Aorta (tissue), 4 donors: ENCODE data around the gene COX6A1. TPM values are rescaled to one million over a fixed set of nuclear protein-coding genes. Genes with fewer than 3 reads are reported as not detected.

Source experiments
- polyA plus RNA-seq, 2 donors: library from polyadenylated mRNA; stranded (reverse); fragments of 200-250 nt; gene quantifications; one replicate each; pipeline ENCODE4 v1.2.3, GENCODE V29; 2013
- total RNA-seq, 2 donors: library from RNA; stranded (reverse); fragmentation: NEBNext Ultra II Directional; extraction: Animal tissue kit (Norgen Biotek cat#: 25700); gene quantifications; one replicate each; pipeline ENCODE4 v1.2.1, GENCODE V29; 2021
- donor health status: healthy with polysubstance abuse.
- donor health status: Bipolar disorder and iron deficiency.
- donor health status: DM: no; HTN: no; CAD: no.
- donor health status: DM: yes; HTN: yes; CAD: no.

The COX6A1 gene
- total and polyA plus RNA-seq, 4 donors = 176 to 498 (median 300) TPM

Other genes starting within 250 kb of the COX6A1 start
- 10 to 100 TPM; 75.1 to 89.8 TPM for gene GCN1, start 243.4 kb upstream of the COX6A1 start, total RNA-seq
- 10 to 100 TPM in 1 of 2 donors, 1 to 10 TPM in 1; 6.4 to 22.1 TPM for gene GCN1, start 243.4 kb upstream of the COX6A1 start, polyA plus RNA-seq
- 1,000 to 10,000 TPM; 1,136 to 1,236 TPM for gene RPLP0, start 237.0 kb upstream of the COX6A1 start, total RNA-seq
- 1,000 to 10,000 TPM; 2,250 to 2,543 TPM for gene RPLP0, start 237.0 kb upstream of the COX6A1 start, polyA plus RNA-seq
- 100 to 1,000 TPM; 111 to 138 TPM for gene PXN, start 172.4 kb upstream of the COX6A1 start, total RNA-seq
- gene PXN, start 172.4 kb upstream of the COX6A1 start, polyA plus RNA-seq = 10 to 100 TPM; 31.3 to 79.9 TPM
- gene RNU4-2, start 146.2 kb upstream of the COX6A1 start, total RNA-seq = over 10,000 TPM; 15,052 to 24,410 TPM
- not detected for gene RNU4-2, start 146.2 kb upstream of the COX6A1 start, polyA plus RNA-seq
- gene RNU4-1, start 144.9 kb upstream of the COX6A1 start, total RNA-seq = 1,000 to 10,000 TPM; 1,718 to 2,225 TPM
- not detected for gene RNU4-1, start 144.9 kb upstream of the COX6A1 start, polyA plus RNA-seq
- gene SIRT4, start 135.8 kb upstream of the COX6A1 start, total RNA-seq = 1 to 10 TPM in 1 of 2 donors, under 1 TPM in 1; 0.39 to 1.6 TPM
- gene SIRT4, start 135.8 kb upstream of the COX6A1 start, polyA plus RNA-seq = 1 to 10 TPM; 1.8 to 2.5 TPM
- 1 to 10 TPM in 1 of 2 donors, under 1 TPM in 1; 0.91 to 1.2 TPM for gene PLA2G1B, start 110.3 kb upstream of the COX6A1 start, total RNA-seq
- gene PLA2G1B, start 110.3 kb upstream of the COX6A1 start, polyA plus RNA-seq = 1 to 10 TPM; 2.0 to 3.9 TPM
- gene MSI1, start 68.9 kb upstream of the COX6A1 start, total RNA-seq = 1 to 10 TPM in 1 of 2 donors, under 1 TPM in 1; 0.32 to 1.3 TPM
- under 1 TPM in 1 of 2 donors, not detected in 1; 0.75 TPM for gene MSI1, start 68.9 kb upstream of the COX6A1 start, polyA plus RNA-seq
- gene TRIAP1, start 8.3 kb downstream of the COX6A1 start, total RNA-seq = 10 to 100 TPM; 13.0 to 14.1 TPM
- 10 to 100 TPM; 19.7 to 43.1 TPM for gene TRIAP1, start 8.3 kb downstream of the COX6A1 start, polyA plus RNA-seq
- 10 to 100 TPM; 22.1 to 24.5 TPM for gene GATC, start 8.3 kb downstream of the COX6A1 start, total RNA-seq
- 10 to 100 TPM in 1 of 2 donors, 1 to 10 TPM in 1; 9.8 to 11.5 TPM for gene GATC, start 8.3 kb downstream of the COX6A1 start, polyA plus RNA-seq
- 10 to 100 TPM; 91.2 to 96.6 TPM for gene SRSF9, start 31.6 kb downstream of the COX6A1 start, total RNA-seq
- gene SRSF9, start 31.6 kb downstream of the COX6A1 start, polyA plus RNA-seq = 10 to 100 TPM; 77.5 to 95.8 TPM
- 100 to 1,000 TPM; 236 to 262 TPM for gene DYNLL1, start 58.0 kb downstream of the COX6A1 start, total RNA-seq
- 100 to 1,000 TPM; 287 to 686 TPM for gene DYNLL1, start 58.0 kb downstream of the COX6A1 start, polyA plus RNA-seq
- gene COQ5, start 91.0 kb downstream of the COX6A1 start, total RNA-seq = 10 to 100 TPM; 12.0 to 18.3 TPM
- gene COQ5, start 91.0 kb downstream of the COX6A1 start, polyA plus RNA-seq = 10 to 100 TPM; 25.0 to 26.0 TPM
- 100 to 1,000 TPM; 184 to 200 TPM for gene RNF10, start 96.2 kb downstream of the COX6A1 start, total RNA-seq
- gene RNF10, start 96.2 kb downstream of the COX6A1 start, polyA plus RNA-seq = 100 to 1,000 TPM in 1 of 2 donors, 10 to 100 TPM in 1; 74.0 to 156 TPM
- 10 to 100 TPM; 18.2 to 26.0 TPM for gene POP5, start 143.3 kb downstream of the COX6A1 start, total RNA-seq
- 10 to 100 TPM; 33.8 to 69.7 TPM for gene POP5, start 143.3 kb downstream of the COX6A1 start, polyA plus RNA-seq
- gene CABP1, start 202.5 kb downstream of the COX6A1 start, total RNA-seq = 1 to 10 TPM; 1.7 to 3.0 TPM
- 1 to 10 TPM in 1 of 2 donors, not detected in 1; 1.7 TPM for gene CABP1, start 202.5 kb downstream of the COX6A1 start, polyA plus RNA-seq
- 10 to 100 TPM; 67.4 to 92.0 TPM for gene MLEC, start 249.0 kb downstream of the COX6A1 start, total RNA-seq
- 10 to 100 TPM; 19.7 to 27.7 TPM for gene MLEC, start 249.0 kb downstream of the COX6A1 start, polyA plus RNA-seq